Glutamatergic neuron (in vitro differentiated cells): ENCODE measurements around the gene RSPH3. TPM values are rescaled to one million over a fixed set of nuclear protein-coding genes. Genes with fewer than 3 reads are reported as not detected.
"Not testable (repeated sequence)": the region's sequence is repeated elsewhere in the genome, so short reads cannot be mapped to it uniquely, and the experiment has no call there.

Experiments
- DNase-seq: peaks from one replicate; pipeline ENCODE4 v3.0.0; 2022
- H3K27ac Mint-ChIP-seq: one replicate; pipeline ENCODE4 v1.8.0; 2020; ENCODE audit warnings: mild to moderate bottlenecking, mixed read lengths, inconsistent platforms; ENCODE audit not compliant: unreplicated experiment
- H3K27me3 Mint-ChIP-seq: one replicate; pipeline ENCODE4 v1.8.0; 2020; ENCODE audit warnings: mild to moderate bottlenecking, moderate library complexity, mixed read lengths, inconsistent platforms; ENCODE audit not compliant: unreplicated experiment
- H3K36me3 Mint-ChIP-seq: one replicate; pipeline ENCODE4 v1.8.0; 2020; ENCODE audit warnings: mild to moderate bottlenecking, mixed read lengths, inconsistent platforms; ENCODE audit not compliant: unreplicated experiment
- H3K4me1 Mint-ChIP-seq: one replicate; pipeline ENCODE4 v1.8.0; 2020; ENCODE audit warnings: mild to moderate bottlenecking, low read depth, mixed read lengths, inconsistent platforms; ENCODE audit not compliant: unreplicated experiment
- H3K4me3 Mint-ChIP-seq: one replicate; pipeline ENCODE4 v1.8.0; 2020; ENCODE audit warnings: mild to moderate bottlenecking, mixed read lengths, inconsistent platforms; ENCODE audit not compliant: unreplicated experiment
- H3K9me3 Mint-ChIP-seq: one replicate; pipeline ENCODE4 v1.8.0; 2020; ENCODE audit warnings: mild to moderate bottlenecking, moderate library complexity, mixed read lengths, inconsistent platforms; ENCODE audit not compliant: unreplicated experiment
- CTCF ChIP-seq: fragments of 200-600 bp; sonication (generic); IDR thresholded peaks from one replicate; pipeline ENCODE4 v1.5.0; 2021; ENCODE audit not compliant: partially characterized antibody, unreplicated experiment
- total RNA-seq: library from RNA; stranded (reverse); fragmentation: NEBNext Ultra II Directional; extraction: Animal tissue kit (Norgen Biotek cat#: 25700); gene quantifications from one replicate; pipeline ENCODE4 v1.2.1, GENCODE V29; 2021; ENCODE audit not compliant: unreplicated experiment

RSPH3 gene
- total RNA-seq, 1 donor from 2014 or later: 4.6 TPM

GRCh38 chr6:159039885-159040258 lies 39.9 kb upstream of the RSPH3 start:
- Mint-ChIP-seq H3K4me1 (peaks cover 8% of the 10 kb centered on the region), H3K27me3 (no peaks in the 10 kb centered on the region), H3K36me3 (no peaks in the 10 kb centered on the region), H3K27ac (no peak overlapping the region), H3K9me3 (no peaks in the 10 kb centered on the region), H3K4me3 (no peak overlapping the region)
- DNase-seq: no peak
- TF ChIP-seq CTCF: no peak

GRCh38 chr6:159038914-159039884 lies 39.2 kb upstream of the RSPH3 start:
- no peak overlapping the region for H3K27ac Mint-ChIP-seq
- no peak for DNase-seq
- H3K4me3 Mint-ChIP-seq: no peak overlapping the region
- H3K36me3 Mint-ChIP-seq: no peaks in the 10 kb centered on the region
- H3K9me3 Mint-ChIP-seq: no peaks in the 10 kb centered on the region
- H3K4me1 Mint-ChIP-seq: peaks cover 5% of the 10 kb centered on the region
- TF ChIP-seq CTCF: no peak
- no peaks in the 10 kb centered on the region for H3K27me3 Mint-ChIP-seq

DNA sequence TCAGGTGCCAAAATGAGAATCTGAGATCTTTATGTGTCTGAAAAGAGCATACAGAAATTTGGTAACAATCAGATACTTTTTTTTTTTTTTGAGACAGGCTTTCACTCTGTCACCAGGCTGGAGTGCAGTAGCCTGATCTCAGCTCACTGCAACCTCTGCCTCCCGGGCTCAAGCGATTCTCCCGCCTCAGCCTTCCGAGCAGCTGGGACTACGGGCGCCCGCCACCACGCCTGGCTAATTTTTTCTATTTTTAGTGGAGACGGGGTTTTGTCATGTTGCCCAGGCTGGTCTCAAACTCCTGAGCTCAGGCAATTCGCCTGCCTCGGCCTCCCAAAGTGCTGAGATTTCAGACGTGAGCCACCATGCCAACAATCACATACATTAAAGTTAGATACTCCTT lies 38.3 kb upstream of the RSPH3 start:
- H3K36me3 Mint-ChIP-seq, H3K4me1 Mint-ChIP-seq, H3K27ac Mint-ChIP-seq, H3K9me3 Mint-ChIP-seq, DNase-seq, H3K27me3 Mint-ChIP-seq, H3K4me3 Mint-ChIP-seq: not testable (repeated sequence)

DNA sequence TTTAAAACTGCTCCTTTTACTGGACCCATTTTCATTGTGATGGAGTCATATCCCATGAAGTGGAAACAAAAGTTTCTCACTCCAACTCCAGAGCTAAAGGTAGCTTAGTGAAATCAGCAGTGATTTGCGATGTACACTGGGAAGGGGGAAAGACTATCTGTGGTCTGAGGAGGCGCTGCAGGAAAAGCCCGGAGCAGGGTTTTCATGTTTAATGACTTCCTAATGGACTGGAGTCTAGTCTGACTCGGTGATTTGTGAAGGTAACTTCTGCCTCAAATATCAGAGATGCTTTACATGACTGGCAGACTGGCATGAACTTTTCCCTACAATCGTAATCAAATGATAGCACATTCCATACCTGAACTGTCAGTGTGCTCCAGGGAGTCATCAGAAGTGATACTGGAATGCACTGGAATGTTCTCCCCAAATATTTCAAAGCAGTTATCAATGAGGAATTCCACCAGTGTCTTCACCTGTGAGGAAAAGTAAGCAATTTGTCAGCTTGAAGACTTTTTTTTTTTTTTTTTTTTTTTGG lies 37.8 kb upstream of the RSPH3 start:
- Mint-ChIP-seq H3K27me3 (no peaks in the 10 kb centered on the region), H3K36me3 (no peaks in the 10 kb centered on the region), H3K9me3 (no peaks in the 10 kb centered on the region), H3K4me3 (no peak overlapping the region), H3K27ac (no peak overlapping the region), H3K4me1 (peaks cover 5% of the 10 kb centered on the region)
- TF ChIP-seq CTCF: no peak
- DNase-seq: no peak

GRCh38 chr6:159036673-159037072 lies 36.7 kb upstream of the RSPH3 start:
- no peak overlapping the region for H3K27ac Mint-ChIP-seq
- no peaks in the 10 kb centered on the region for H3K36me3 Mint-ChIP-seq
- no peak for DNase-seq
- no peaks in the 10 kb centered on the region for H3K27me3 Mint-ChIP-seq
- no peak overlapping the region for H3K4me3 Mint-ChIP-seq
- H3K4me1 Mint-ChIP-seq: peaks cover 5% of the 10 kb centered on the region
- no peak for TF ChIP-seq CTCF
- no peaks in the 10 kb centered on the region for H3K9me3 Mint-ChIP-seq
